HG03135 (cell line): Measurements from ENCODE around the gene EPN2.

Source experiments
- ATAC-seq: cut with Tn5 transposase; IDR thresholded peaks from one replicate; pipeline ENCODE4 v1.9.1; 2021; ENCODE audit warnings: mild to moderate bottlenecking, moderate library complexity; ENCODE audit not compliant: unreplicated experiment

EPN2 gene

DNA sequence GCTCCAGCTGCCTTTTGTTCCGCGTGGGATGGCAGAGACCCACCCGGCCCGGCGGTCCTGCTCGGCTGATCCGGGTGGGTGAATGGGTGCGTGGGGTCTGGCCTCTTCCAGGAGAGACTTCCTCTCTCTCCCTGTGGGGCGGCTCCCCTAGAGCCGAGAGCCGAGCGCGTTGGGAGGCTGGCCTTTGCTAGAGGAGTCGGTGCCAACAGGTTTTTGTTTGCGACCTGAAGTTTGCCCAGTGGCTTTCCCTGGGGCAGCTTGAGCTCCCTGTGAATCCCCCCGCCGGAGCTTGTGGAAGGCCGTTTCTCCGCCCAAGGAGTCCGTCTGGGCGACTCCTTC, 970 bp downstream of the EPN2 start:
- no peak for ATAC-seq

DNA sequence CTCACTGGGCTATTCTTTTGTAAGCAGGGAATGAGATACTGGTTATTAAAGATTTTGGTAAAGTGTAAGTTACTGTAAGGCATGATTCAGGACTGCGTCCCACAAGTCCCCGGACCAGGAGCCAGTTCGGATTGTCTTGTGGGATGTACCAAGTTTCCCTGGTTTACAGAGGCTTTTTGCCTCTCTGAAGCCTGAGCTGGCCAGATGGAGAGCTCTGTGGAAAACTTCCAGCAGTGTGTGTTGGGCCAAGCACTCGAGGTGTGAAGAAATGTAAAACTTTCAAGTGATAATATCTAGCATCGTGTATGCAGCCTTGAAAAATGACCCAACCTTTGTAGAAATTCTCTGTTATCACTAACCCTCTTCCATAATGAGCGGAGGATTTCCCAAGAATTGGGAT, 2.4 kb downstream of the EPN2 start:
- ATAC-seq = no peak

DNA sequence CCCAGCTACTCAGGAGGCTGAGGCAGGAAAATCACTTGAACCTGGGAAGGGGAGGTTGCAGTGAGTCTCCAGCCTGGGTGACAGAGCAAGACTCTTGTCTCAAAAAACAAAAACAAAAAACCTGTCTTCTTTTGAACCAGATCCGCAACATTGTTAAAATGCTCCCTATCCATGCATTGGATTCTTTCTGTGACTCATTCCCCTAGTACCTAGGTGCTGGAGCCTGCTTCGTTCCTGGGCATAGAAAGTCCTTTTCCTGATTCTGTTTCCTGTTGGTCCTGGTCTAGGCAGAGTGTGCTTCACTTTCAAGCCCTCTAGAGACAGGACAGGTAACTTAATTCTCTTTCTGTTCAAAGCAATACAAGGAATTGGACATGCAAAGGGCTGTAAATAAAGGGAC, 5.2 kb downstream of the EPN2 start:
- no peak for ATAC-seq

DNA sequence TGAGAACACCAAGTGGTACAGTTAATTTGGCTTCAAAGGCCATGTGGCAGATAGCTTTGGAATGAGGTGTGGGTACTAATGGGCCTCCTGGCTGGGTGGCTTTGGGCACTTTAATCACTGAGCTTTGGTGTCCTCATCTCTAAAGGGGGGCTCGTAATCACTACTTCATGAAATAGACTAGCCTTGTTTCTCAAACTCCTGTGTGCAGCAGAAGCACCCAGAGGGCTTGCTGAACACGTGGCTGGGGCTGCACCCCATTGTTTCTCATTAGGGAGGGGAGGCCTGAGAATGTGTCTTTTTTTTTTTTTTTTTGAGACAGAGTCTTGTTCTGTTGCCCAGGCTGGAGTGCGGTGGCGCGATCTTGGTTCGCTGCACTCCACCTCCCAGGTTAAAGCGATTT, 5.8 kb downstream of the EPN2 start:
- no peak for ATAC-seq

DNA sequence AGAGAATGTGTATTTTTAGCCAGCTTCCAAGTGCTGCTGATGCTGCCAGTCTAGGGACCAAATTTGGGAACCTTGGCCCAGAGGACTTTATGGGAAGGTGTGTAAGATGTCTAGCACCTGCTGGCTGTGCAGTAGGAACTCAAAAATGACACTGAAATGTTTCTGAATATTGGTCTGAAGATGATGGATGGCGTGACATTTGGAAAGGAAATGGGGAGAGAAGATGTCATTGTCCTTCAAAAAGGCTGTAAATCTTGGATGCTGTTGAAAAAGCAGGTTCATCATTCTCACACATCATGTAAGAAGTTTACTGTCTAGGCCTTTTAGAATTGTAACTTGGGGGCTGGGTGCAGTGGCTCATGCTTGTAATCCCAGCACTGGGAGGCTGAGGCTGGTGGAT, 6.7 kb downstream of the EPN2 start:
- no peak for ATAC-seq

DNA sequence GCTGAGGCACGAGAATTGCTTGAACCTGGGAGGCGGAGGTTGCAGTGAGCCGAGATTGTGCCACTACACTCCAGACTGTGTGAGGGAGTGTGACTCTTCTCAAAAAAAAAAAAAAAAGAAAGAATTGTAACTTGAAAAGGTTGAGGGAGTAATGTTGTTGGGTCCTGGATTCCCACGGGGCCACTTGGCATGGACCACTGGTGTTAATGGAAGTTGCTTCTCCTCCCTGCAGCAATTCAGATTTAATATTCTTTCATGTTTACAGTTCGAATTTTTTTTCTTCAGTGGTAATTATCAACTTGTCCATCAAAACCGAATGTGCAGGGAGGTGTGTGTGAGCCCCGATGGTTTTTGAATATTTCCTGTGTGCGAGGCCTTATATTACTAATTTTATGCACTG, 7.2 kb downstream of the EPN2 start:
- no peak for ATAC-seq

DNA sequence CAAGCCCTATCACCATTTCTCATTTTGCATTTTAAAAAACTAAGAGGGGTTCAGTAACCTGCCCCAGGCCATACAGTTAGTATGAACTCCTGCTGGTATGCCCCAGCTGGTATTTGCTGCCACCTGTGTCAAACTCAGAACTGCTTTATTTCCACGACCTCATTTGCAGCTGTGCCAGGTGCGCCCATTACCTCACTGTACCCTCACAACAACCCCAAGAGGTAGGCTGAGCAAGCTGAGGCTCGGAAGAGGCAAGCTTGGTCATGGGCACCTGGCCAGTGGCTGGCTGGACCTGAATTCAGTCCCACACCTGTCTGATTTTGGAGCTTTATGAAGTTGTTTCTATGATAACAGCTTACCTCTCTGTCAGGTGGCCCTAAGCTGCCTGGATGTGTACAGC, 7.6 kb downstream of the EPN2 start:
- no peak for ATAC-seq

DNA sequence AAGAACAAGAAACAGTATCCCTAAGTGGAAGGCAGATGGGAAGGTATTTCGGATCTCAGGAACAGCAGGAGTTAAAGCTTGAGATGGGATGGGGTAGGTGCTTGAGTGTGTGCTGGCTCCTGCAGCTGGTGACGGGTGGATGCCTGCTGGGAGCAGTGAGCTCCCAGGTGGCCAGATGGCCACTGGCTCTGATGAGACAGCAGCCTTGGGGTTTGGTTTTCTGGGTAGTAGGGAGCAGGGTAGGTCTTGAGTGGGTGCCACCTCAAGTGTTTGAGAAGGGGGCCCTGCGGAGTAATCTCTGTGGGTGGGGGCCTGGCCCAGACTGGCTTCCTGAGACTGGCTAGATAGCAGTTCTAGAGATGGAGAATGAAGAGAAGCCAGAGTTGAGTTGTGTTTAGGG, 10.3 kb downstream of the EPN2 start:
- no peak for ATAC-seq

DNA sequence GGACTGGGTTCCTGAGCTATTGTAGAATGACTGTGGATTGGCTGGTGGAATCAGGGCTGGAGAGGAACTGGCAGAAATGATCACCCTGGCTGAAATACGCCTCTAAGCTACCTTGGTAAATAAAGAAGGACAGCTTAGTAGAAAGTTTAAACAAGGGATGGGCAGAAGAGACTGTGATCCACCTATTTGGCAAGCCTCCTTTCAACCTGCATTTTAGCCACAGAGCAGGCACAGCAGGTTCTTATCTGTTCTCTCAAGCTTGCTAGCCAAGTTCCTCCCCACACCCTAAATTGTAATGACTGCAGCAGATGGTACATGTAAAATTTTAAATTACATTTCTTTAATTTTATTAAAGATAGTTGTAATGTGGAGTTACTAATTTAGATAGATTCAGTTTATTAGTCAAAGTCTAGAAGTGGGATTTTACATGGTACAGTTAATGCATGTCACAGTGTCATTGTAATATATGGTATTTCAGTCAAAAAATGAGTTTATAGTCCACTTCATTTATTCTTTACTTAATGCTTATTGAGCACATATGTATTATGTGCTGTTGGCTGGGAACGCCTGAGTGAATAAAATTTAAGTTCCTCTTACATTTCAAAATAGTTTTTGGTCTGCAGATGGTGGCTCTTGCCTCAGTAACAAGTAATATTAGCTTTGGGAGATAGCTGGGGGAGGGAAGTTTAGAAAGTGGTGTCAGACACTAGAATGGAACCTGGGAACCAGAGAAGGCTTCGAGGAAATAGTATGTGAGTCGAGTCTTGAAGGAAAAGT, 11.2 kb downstream of the EPN2 start:
- no peak for ATAC-seq

DNA sequence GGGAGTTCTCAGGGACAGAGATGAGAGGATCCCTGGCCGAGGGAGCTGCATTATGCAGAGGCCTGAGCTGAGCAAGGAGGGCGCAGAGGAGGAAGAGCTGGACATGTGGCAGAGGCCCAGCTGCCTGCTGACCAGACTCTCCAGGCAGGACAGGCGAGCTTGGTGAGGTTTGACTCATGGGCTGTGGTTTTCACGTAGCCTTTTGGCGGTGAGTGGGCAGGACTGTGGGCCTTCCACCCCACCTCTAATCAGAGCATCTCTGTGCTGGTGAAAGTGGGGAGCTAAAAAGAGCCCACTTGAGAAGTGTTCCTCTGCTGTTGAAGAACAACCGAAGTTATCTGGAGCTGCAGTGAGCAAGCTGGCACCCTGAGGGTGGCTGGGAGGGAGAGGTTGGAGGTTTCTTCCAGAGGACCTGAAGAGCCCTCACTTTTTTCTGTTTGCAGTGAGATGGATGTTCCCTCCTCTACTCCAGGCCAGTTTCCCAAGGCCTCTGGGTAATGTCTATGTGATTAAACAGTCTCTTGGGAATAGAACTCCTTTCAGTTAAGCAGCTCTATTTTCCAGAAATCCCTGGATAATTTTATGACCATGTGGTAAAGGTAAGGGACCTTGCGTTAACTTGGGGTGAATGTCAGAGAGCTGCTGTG, 11.9 kb downstream of the EPN2 start:
- no peak for ATAC-seq

DNA sequence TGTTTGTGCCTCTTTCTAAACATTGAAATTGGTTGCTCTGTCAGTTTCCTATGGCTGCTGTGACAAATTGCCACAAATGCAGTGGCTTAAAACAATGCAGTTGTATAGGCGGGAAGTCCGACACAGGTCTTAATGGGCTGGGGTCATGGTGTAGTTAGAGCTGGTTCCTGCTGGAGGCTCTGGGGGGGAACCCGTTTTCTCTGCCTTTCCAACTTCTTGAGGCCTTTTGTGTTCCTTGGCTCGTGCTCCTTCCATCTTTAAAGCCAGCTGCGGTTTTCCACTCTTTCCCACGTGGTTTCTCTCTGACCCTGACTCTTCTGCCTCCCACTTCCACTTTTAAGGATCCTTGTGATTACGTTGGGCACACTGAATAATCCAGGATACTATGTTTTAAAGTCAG, 12.5 kb downstream of the EPN2 start:
- no peak for ATAC-seq

DNA sequence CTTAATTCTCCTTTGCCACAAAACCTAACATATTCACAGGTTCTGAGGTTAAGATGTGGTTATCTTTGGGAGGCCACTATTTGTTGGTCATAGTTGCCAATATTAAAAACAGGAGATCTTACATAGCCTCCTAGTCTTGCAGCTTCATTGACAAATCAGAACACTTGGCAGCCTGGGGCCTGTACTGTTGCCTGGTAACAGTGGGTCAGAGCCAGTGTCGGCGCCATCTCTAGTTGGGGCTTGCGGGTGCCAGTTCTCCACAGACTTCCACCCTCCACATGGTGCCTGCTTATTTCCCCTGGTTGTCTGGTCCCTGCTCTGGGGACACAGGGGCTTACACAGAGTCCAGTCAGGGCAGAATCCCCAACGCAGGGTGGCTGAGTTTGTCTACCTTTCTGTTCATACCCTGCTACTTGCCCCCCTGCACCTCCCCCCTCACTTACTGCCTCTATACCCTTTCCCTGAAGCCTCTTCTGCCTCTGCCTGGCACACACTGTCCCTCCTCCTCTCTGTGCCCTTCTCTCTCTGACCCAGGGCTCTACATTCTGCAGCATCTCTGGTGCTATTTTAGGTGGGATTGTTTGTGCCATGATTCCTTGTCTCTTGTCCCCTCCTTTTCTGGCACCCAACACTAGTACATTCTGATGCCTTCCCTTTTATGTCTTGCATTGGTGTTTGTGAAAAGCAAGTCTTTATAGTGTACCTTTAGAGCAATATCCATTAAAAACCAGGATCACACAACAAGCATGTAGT, 13.4 kb downstream of the EPN2 start:
- ATAC-seq = no peak

DNA sequence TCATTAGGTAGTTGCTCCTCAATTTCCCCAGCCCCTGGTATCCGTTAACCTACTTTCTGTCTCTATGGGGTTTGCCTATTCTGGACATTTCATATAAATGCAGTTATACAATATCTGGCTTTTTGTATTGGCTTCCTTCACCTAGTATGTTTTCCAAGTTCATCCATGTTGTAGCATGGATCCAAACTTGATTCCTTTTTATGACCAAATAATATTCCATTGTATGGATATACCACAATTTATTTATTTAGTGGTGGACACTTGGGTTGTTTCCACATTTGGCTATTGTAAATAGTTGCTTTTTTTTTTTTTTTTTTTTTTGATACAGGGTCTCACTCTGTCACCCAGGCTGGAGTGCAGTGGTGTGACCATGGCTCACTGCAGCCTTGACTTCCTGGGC, 15.9 kb downstream of the EPN2 start:
- no peak for ATAC-seq

DNA sequence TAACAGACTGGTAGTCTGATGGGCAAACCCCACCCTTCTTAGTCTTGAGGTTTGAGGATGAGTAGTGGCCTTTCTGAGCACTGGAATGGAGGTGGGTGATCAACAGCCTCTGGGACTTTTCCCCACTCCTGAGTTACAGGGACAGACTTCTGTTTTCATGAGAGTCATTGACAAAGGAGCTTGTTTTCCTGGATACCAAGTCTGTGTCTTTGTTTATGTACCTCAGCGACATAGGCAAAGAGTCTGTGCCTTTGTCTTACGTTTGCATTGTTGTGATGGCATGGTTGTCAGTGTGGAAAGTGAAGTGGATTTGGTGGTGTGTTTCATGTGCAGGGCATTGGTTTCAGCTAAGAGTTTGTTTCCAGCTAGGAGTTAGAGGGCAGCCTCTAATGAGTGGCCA, 17.5 kb downstream of the EPN2 start:
- ATAC-seq = no peak

DNA sequence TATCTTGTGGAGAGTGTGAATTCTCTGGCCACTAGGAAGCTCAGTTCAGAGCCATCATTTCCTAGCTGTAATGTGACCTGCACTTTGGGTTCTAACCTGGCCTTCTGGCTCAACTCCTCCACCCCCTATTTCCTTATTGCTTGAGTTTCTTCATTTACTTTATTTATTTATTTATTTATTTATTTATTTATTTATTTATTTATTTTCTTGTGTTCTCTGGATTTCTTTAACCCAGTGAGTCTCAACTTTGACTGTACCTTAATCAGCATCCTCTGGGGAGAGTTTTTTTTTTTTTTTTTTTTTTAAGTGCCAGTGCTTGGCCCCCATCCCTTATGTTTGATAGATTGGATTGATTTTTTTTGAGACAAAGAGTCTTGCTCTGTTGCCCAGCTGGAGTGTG, 18.1 kb downstream of the EPN2 start:
- no peak for ATAC-seq

DNA sequence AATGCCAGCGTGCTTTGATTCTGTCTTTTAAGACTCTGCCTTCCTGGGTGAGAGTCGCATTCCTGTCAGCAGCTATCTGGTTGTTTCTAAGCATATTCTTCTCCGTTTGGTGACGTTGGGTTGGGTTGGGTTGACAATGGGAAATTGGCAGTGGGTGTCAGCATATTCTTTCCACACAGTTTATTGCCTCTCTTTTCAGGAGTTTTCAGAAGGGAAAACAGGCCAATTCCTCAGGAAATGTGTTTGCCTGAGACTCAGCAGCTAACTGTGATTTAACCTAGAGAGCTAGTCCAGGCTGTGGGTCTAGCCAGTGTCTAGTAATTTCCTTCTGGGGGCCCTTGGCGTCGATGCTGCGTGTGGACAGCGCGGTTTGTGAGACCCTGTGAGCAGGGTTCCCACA, 21.2 kb downstream of the EPN2 start:
- ATAC-seq = no peak

DNA sequence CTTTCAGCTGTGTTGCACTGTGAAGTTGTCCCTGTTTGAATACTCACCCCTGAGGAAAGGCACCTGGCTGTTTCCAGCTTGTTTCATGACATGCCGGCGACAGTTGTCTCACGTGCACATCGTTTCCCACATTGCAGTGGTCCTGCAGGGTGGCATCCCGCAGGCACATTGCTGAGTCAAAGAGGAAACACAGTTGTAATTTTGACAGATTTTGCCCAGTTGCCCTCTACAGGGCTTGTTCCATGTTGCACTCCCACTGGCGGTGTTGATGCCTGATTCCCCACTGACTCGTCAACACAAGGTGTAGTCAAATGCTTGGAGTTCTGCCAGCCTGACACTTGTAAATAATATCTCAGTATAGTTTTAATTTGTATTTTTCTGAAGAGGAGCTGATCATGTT, 23.8 kb downstream of the EPN2 start:
- no peak for ATAC-seq

DNA sequence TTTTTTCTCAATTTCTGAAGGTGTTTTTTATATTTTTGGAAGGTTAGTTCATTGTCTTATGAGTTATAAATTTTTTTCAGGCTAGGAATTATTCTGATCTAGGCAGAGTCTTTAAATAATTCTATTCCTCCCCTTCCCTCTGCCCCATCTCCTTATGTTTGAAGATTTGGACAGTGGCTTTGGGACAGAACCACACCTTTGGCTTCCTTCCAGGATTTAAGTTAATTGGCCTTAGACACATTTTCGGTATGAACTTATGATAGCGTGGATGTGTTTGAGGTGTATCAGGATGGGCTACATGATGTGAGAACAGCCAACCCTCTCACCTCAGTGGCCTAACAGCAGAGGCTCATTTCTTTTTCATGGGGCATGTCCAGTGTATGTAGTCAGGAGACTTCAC, 24.3 kb downstream of the EPN2 start:
- ATAC-seq = no peak

DNA sequence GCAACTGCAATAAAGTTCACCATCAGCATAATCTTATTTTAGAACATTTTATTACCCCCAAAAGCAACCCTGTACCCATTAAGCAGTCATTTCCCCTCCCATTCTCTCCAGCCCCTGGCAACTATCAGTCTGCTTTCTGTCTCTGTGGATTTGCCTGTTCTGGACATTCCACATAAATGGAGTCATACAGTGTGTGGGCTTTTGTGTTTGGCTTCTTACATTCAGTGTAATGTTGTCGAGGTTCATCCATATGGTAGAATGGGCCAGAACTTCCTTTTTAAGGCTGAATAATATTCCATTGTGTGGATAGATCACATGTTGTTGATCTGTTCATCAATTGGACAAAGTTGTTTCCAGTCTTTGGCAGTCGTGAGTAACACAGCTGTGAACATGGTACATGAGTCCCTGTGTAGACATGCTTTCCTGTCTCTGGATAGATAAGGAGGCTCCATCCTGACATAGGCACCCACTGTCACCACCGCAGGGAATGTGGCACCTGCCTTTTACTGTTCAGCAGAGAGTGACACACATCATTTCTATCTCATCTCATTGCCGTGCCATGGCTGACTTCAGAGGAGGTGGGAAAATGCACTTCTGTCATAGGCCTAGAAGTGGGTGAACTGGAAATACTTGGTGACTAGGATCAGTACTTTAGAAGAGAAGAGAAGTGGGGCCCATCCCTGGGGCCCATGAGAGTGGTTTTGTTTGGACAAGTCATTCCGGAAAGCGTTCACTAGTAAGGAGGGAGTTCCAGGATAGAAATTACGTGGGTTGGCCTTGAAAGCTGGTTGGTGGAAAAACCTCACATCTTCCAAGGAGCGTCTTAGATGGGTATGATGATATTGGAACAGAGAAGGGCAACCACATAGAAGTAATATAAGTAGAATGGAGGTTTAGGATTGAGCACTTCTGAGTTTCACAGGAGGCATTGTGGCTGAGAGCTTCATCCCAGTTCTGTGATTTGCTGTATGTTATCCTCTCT, 25.8 kb downstream of the EPN2 start:
- no peak for ATAC-seq

DNA sequence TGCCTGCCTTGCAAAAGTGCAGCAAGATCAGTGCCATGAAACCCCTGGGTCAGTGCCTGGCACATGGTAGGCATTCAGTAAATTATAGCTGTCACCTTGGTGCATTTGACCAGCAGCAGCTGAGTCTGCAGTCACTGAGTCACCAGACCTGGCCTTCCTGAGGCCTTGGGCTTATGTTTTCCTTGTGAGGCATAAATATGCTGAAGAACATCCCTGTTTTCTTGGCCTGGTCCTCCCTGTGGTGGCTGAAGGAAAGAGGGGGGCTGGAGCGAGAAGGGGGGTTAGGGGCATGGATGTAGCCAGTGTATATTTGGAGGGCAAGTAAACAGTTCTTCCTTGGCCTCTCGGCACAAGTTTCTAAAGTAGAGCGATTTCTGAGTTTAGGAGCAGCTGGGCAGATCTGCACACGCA, 26.5 kb downstream of the EPN2 start:
- no peak for ATAC-seq

DNA sequence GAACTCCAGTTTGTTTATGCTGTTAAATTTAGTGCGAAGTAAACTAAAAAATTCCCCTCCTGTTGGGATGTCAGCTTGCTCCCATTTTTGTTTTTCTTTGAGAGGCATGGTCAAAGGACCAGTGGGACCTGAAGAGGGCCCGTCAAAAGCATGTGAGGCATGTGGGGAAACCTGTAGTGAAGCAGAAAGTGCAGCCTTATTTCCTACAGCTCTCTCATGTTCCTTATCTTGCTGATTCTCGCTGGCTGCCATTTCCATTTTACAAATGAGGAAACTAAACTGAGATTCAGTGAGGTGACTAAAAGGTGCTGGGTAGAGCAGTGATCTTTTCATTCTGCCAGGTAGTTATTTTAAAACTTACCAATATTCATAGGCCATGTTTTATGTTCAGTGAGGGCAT, 27.1 kb downstream of the EPN2 start:
- no peak for ATAC-seq
